Activated B cell treated with CpG ODN at 0.5 μM for 24 hours (primary cell): ENCODE data around the gene EN2. TPM values are rescaled to one million over a fixed set of nuclear protein-coding genes. Genes with fewer than 3 reads are reported as not detected.

Experiments
- ATAC-seq: fragments of 200-7000 bp; cut with Tn5 transposase; one replicate; pipeline ENCODE4 v1.10.0; 2021; ENCODE audit warnings: low read depth, mild to moderate bottlenecking, moderate library complexity
- CTCF ChIA-PET: fragments of 350-600 bp; sonication (Branson Sonifier 250); formaldehyde crosslinking; loops from one replicate; lab custom pipeline; 2021; ENCODE audit warnings: antibody characterized with exemption; lab: Charles Lee
- POLR2A ChIA-PET: fragments of 350-600 bp; sonication (Branson Sonifier 250); formaldehyde crosslinking; loops from one replicate; lab custom pipeline; 2021; ENCODE audit warnings: antibody characterized with exemption; lab: Charles Lee
- DNase-seq: peaks from one replicate; pipeline ENCODE4 v3.0.0; 2022
- H3K27ac Mint-ChIP-seq: one replicate; pipeline ENCODE4 v1.8.0; 2020; ENCODE audit warnings: mixed read lengths
- H3K27me3 Mint-ChIP-seq: one replicate; pipeline ENCODE4 v1.8.0; 2021; ENCODE audit warnings: mixed read lengths
- H3K36me3 Mint-ChIP-seq: one replicate; pipeline ENCODE4 v1.8.0; 2021; ENCODE audit warnings: low read depth, mixed read lengths
- H3K4me1 Mint-ChIP-seq: one replicate; pipeline ENCODE4 v1.8.0; 2021; ENCODE audit warnings: mixed read lengths
- H3K4me3 Mint-ChIP-seq: one replicate; pipeline ENCODE4 v1.8.0; 2020; ENCODE audit warnings: mild to moderate bottlenecking, mixed read lengths
- H3K9me3 Mint-ChIP-seq: one replicate; pipeline ENCODE4 v1.8.0; 2020; ENCODE audit warnings: mixed read lengths
- CTCF ChIP-seq: fragments of 200-600 bp; IDR thresholded peaks from one replicate; pipeline ENCODE4 v1.8.0; 2022; ENCODE audit warnings: antibody characterized with exemption, mild to moderate bottlenecking
- intact Hi-C: fragments of 100-400 bp; cut with micrococcal nuclease; formaldehyde crosslinking; loops from one replicate; pipeline ENCODE4 v1.15.1; 2024
- total RNA-seq: library from RNA; stranded (reverse); gene quantifications from 2 replicates; pipeline ENCODE4 v1.2.3, GENCODE V29; 2022

EN2 gene
- total RNA-seq, 1 donor from 2014 or later, result not detected

DNA sequence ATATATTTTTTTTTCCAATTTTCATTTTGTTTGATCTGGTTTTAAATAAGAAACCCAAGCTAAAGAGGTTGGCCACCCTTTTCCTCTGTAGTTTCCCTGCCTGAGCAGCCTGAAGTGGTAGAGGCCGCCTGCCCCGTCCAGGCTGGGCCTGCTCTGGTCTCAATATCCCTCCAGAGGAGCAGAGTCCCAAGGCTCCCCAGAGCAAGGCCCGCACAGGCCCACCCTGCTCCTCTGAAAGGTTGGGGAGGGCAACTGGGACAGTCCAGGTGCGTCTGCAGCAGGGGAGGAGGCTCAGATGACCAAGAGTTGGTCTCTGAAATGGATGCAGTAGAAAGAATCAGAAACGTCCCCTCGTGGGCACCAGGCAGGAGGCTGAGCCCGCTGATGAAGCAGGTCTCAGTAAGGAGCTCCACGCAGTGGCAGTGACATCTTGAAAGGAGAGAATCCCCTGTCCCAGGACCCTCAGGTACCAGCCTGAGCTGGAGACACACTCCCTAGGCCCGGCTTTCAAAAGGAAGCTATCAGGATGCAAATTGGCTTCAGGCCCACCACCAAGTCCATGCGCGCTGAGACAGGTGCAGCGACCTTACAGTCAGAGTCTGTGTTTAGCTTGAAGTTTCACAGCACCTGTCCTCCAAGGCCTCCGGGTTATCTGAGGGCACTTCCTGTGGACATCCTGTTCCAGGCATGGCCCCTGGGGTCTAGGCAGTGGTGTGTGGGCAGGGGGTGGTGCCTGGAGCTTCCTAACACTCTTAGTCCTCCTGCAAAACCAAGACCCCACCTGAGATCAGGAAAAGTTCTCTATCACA lies 37.7 kb downstream of the EN2 start:
- Mint-ChIP-seq H3K27me3 (peaks cover 29% of the 10 kb centered on the region), H3K9me3 (no peaks in the 10 kb centered on the region), H3K4me1 (peaks cover 14% of the 10 kb centered on the region), H3K4me3 (no peak overlapping the region), H3K27ac (no peak overlapping the region), H3K36me3 (peaks cover 2% of the 10 kb centered on the region)
- DNase-seq (no peak), ATAC-seq (no peak)
- intact Hi-C loops, result loop anchor here (10.0 kb wide), 1 partner anchor 301 kb away; no protein-coding TSS in a partner anchor
- POLR2A ChIA-PET, result no interaction called here
- CTCF ChIA-PET, result no interaction called here
- TF ChIP-seq CTCF, result no peak

DNA sequence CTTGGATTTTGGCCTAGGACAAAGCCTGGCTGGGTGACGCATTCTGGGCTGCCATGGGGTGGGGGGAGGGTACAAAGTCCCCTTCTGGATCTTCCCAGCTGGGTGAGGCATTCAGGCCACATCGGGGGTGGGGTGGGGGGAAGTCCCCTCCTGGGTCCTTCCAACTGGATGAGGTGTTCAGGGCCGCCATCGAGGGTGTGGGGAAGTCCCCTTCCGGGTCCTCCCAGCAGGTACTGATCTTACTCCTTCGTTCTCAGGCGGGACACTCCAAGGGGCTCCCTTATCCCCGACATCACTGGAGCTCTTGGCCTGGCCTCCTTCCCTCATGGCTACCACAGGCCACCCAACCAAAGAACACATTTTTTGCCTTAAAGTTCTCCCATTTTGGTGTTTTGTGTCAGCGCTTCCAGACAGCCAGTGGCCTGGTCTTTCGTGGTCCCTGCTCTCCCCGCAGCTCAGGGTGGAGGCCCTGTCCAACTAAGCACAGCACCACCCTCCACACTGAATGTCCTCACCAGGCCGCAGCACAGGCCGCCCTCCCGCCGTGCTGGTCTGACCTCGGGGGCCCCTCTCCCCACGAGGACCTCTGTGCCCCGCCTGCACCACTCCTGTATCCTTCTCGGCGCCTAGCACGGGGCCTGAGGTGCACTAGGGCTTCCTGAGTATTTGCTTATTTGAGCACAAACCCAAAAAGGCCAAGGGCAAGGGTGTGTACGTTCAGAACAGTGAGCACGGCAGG lies 38.5 kb downstream of the EN2 start:
- Mint-ChIP-seq H3K27ac (no peak overlapping the region), H3K4me1 (peaks cover 8% of the 10 kb centered on the region), H3K36me3 (no peaks in the 10 kb centered on the region), H3K4me3 (no peak overlapping the region), H3K27me3 (peaks cover 34% of the 10 kb centered on the region), H3K9me3 (no peaks in the 10 kb centered on the region)
- intact Hi-C loops, result loop anchor here (10.0 kb wide), 1 partner anchor 302 kb away; no protein-coding TSS in a partner anchor
- POLR2A ChIA-PET, result no interaction called here
- ATAC-seq (no peak), DNase-seq (no peak)
- TF ChIP-seq CTCF, result no peak
- CTCF ChIA-PET, result no interaction called here

DNA sequence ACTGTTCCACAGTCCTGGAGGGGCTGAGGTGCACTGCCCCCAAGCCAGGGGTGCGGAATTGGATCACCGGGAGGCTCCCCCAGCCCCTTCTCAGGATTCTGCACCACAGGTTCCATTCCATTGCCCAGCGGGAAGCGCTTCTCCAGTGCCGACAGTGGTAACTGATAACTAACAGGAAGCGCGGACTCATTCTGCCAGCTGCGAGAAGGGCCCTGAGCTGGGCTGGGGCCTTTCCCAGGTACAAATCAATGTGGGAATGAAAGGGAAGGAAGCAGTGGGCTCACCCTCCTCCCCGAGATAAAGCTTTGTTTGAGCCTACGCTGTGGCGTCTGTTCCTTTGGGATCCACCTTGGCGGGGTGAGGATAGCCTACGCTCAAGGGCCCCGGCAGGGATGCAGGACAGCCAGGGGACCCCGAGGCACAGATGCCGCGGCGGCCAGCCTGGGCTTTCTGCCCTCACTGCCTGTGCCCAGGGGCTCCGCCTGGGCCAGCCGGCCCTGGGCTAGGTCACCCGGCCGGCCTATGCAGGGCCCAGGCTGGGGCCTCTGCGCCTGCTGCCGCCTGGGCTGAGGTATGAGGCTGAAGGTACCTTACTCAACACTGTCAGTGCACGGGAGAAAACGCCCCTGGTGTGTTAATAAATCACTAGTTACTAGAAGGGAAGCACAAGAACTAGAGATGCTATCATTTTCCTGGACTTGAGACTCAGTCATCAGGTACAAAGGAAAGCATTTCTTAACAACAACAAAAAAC lies 39.4 kb downstream of the EN2 start:
- no peaks in the 10 kb centered on the region for H3K9me3 Mint-ChIP-seq

DNA sequence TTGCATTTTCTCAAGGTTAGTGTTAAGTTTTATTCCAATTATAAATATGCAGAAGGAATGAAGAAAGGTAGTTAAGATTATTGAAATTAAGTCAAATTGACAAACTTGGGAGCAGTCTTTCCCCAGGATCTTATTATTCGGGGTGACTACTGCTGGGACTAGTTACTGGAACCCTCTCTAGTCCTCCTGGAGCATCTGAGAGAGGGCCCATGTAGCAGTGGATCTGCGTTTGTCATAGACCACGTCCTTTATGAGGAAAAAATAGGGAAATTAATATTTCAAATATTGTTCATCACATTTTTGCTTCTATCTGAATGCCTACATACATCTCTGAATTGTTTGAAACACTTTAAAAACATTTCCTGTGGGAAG lies 47.5 kb downstream of the EN2 start:
- no peak for ATAC-seq
- Mint-ChIP-seq H3K27me3 (peaks cover 71% of the 10 kb centered on the region), H3K9me3 (peaks cover 8% of the 10 kb centered on the region), H3K4me3 (no peak overlapping the region), H3K27ac (no peak overlapping the region), H3K4me1 (peaks cover 12% of the 10 kb centered on the region), H3K36me3 (no peaks in the 10 kb centered on the region)
- intact Hi-C loops, result no loop called here
- no peak for DNase-seq
- ChIA-PET CTCF (no interaction called here), POLR2A (no interaction called here)
- no peak for TF ChIP-seq CTCF

More for the DNA sequence above, 39.4 kb downstream of the EN2 start:
- DNase-seq (no peak), ATAC-seq (no peak)
- no peaks in the 10 kb centered on the region for H3K36me3 Mint-ChIP-seq
- no peak overlapping the region for H3K27ac Mint-ChIP-seq
- intact Hi-C loops, result loop anchor here (10.0 kb wide), 1 partner anchor 303 kb away; no protein-coding TSS in a partner anchor
- no peak for TF ChIP-seq CTCF
- H3K4me1 Mint-ChIP-seq, result no peaks in the 10 kb centered on the region
- ChIA-PET POLR2A (no interaction called here), CTCF (no interaction called here)
- no peak overlapping the region for H3K4me3 Mint-ChIP-seq
- peaks cover 37% of the 10 kb centered on the region for H3K27me3 Mint-ChIP-seq
